ENCODE data around the gene LHX1.

The LHX1 gene

DNA sequence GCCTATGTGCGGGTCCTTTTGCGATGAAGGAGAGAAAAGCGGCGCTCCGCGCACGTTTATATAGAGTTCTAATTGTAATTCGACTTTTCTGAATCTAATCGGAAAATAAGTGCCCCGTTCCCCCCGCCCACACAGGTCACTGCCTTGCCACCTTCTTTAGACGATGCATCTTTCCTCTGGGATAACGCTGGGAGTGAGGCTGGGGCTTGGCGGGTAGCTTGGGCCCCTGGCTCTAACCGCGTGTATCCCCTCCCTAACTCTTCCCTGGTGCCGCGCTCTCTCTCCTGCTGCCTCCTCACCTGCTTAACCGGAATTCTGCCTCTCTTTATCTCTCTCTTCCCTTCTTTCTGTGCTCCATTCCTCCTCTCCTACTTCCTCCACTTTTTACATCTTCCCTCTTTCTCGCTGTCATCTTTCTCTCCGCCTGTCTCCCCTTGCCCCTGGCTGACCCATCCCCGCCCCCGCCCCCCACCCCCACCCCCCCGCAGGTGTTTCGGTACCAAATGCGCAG, 2.6 kb downstream of the LHX1 start:
- no peak for DNase-seq

DNA sequence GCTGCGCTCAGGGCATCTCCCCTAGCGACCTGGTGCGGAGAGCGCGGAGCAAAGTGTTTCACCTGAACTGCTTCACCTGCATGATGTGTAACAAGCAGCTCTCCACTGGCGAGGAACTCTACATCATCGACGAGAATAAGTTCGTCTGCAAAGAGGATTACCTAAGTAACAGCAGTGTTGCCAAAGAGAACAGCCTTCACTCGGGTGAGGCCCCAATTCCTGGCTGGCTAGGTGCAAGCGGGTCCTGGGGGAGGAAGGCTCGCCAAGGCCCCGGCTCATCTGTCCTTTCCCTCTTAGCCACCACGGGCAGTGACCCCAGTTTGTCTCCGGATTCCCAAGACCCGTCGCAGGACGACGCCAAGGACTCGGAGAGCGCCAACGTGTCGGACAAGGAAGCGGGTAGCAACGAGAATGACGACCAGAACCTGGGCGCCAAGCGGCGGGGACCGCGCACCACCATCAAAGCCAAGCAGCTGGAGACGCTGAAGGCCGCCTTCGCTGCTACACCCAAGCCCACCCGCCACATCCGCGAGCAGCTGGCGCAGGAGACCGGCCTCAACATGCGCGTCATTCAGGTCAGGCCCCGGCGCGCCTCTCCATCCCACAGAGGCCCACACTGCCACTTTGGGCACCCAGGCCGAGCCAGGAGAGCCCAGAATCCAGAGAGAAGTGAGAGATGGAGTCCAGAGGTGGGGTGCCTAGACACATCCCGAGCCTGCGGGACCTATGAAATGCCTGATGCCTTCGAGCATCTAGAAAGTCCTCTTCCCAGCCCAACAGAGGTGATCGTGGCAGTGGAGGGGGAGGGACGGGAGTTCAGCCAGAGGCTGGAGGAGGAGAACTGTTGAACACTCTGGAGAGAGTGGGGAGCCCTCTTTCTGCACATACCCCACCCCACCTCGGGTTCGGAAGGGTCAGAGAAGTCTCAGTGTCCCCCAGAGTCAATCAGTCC, 3.3 kb downstream of the LHX1 start:
- DNase-seq = no peak

GRCh38 chr17:36941265-36942010, 4.2 kb downstream of the LHX1 start:
- no peak for DNase-seq

GRCh38 chr17:36942019-36942599, 4.8 kb downstream of the LHX1 start:
- DNase-seq = no peak

DNA sequence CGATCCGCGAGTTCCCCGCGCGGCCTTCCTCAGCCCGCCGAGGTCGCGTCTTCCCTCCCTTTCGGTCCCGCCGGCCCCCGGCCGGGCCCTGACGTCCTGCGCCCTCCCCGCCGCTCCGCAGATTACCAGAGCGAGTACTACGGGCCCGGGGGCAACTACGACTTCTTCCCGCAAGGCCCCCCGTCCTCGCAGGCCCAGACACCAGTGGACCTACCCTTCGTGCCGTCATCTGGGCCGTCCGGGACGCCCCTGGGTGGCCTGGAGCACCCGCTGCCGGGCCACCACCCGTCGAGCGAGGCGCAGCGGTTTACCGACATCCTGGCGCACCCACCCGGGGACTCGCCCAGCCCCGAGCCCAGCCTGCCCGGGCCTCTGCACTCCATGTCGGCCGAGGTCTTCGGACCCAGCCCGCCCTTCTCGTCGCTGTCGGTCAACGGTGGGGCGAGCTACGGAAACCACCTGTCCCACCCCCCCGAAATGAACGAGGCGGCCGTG, 5.4 kb downstream of the LHX1 start:
- no peak for DNase-seq

GRCh38 chr17:36943250-36944191, 6.2 kb downstream of the LHX1 start:
- no peak for DNase-seq

DNA sequence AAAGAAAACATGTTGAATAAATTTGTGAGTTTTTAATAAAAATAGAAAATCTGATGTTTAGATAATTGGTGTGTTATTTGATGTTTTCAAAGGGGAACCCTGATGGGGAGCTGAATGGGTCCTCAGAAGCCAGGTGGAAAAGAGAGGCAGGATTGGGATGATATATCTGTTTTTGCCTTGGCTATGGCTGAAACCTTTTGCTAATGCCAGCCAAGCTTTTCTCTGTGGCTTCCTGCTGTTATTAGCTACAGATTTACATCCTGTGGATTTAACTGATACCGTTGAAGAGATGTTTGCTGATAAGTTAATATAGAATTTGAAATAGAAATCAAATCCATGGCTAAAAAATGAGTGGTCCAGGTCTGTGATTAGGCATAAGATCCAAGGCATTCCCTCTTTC, 7.3 kb downstream of the LHX1 start:
- DNase-seq = no peak

DNA sequence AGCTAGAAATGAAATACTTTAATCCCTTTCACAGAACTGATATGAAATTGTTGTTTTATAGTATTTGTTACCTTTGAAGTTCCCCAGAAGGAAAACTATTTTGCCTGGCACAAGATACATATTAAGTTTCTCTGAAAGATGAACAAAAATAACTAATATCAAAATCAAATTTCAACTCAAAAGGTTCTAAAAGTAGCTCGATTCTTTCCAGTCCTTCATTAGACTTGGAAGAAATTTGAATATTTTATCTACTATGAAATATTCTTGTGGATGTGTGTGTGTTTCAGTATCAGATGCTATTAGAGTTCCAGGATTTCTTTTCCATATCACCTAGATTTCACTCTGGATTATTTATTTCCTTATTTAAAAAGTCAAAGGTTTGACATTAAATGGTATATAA, 7.9 kb downstream of the LHX1 start:
- DNase-seq = no peak

GRCh38 chr17:36945959-36946725, 8.9 kb downstream of the LHX1 start:
- DNase-seq = no peak

DNA sequence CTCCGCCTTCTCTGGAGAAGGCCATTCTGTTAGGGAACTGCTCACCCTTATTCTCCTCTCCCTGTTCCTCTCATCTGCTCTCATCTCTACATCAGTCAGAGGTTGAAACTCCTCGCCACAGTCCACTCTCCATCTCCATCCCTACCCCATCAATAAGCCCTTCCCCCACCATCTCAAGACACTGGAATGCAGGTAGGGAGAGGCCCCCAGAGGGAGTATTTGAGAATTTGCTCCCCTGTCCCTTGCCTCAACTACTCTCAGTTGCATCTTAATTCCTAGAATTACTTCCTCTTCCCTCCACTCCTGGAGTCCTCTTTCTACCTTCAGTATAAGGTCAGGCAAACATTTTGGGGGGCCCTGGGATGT, 9.4 kb downstream of the LHX1 start:
- DNase-seq = no peak

DNA sequence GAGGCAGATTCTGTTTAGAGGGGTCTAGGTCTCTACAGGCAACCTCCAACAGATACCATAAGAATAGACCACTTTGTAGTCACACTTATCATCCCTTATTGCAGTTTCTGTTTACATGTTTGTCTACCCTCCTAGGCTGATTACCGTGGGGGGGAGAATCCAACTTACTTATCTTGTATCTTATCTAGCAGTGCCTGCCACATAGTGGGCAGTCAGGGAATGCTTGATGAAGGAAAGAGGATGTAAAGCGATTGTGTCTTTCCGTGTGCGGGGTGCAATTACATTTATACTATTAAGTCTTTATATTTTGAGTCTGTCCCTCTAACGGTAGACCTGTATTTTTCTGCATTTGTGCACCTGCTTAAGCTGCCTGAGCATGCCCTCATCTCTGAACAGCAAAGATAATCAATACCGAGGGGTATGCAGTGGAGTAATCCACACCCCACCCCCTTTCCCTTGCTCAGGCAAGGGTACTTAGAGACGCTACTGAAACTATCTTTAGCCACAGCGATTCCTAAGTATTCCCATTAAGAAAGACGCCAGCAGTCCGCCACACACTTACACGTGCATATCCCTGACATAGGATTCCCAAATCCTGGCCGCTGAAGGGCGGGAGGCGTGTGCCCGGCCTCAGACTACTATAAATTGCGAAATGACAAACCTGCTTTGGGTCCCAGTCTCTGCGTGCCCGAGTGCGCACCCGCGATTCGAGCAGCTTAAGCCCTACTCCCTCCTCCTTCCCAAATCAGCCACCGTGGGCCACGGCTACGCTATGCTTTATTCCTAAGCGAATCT, 10.8 kb downstream of the LHX1 start:
- DNase-seq = peak; percentile 37

GRCh38 chr17:36948717-36949460, 11.6 kb downstream of the LHX1 start, which contains the start of gene AATF:
AATF (plus strand) TSS chr17:36948954; CDS start chr17:36949126, 172 bp downstream.
- peak; percentile 94 for DNase-seq

DNA sequence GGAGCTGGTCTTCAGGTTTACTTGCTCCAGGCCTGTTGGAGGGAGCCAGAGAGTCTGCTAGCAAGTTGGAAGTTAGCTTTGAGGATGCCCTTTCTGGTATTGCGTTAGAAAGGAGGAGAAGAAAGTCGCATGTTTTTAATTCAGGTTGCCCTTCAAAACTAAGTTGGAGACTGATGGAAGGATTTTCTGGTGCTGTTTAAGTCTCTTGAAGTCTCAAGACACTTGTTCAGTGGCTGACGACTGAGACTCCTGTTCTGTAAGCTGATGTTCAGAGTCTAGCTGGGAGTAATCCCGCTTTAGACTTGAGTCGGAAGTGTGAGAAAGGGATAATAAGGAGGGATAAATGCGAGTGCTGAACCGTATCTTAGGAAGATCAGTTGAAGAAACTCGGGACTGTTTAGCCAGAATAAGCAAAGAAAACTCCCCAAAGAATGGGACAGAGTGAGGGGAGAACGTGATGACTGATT, 12.2 kb downstream of the LHX1 start:
- DNase-seq = no peak

DNA sequence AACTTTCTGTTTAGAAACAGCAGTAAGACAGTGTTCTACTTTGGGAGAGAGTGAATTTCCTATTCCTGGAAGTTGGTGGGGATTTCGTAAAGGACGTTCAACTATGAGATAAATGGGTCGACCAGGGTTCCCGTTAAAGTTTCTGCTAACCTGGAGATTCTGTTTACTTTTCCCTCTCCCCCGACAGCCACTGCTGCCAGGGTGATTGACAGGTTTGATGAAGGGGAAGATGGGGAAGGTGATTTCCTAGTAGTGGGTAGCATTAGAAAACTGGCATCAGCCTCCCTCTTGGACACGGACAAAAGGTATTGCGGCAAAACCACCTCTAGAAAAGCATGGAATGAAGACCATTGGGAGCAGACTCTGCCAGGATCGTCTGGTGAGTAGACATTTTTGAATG, 12.8 kb downstream of the LHX1 start:
- no peak for DNase-seq

DNA sequence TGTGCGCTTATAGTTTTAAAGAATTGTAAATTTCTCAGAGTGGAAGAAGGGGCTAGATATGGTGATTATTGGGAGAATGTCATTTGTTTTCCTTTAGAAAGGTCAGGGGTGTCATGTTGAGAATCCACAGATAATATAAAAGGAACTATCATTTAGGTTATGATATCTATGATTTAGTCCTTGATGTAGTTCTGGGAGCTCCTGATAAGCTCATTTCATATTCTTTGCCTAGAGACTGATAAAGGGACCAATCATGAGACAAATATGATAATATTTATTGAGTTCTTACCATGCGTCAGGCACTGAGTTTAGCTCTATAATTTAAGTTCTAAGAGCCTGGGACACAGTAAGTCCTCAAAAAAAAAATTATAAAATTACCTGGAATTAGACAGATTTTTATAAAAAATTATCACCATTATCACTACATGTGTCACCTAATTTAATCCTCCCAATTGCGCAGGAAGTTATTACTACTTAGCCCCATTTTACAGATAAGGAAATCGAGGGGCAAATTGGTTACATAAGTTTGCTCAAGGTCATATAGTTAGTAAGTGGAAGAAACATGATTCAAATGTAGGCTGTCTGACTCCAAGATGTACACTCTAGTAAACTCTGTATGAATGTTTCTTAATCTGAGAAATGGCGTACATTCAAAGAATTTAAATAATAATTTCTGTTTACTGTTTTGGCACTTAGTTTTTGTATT, 14.0 kb downstream of the LHX1 start:
- no peak for DNase-seq

- DNase-seq = no peak
These were observed 34.2 kb downstream of the LHX1 start for GRCh38 chr17:36971508-36971907.

DNA sequence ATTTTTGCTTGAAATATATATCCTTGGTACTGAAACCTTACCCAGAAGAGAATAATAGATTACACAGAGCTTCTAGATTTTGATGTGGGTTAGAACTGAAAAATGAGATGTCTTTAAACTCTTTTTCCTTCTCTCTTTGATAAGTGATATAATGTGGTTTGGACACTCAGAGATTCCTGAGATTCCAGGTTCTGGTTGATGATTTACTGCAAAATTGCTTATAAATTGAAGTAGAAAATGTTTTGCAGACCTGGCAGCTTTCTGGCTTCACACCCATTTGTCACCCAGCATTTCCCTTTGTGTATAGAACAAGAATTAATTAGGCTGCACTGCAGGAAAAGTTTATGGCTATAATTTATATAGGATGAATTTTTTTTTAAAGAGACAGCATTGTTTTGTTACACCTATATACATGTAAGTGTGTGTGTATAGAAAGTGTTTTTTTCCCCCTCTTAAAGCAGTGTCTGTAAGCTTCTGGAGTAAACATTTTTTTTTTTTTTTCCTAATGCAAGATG, 35.0 kb downstream of the LHX1 start:
- DNase-seq = no peak

GRCh38 chr17:36972905-36973304, 35.6 kb downstream of the LHX1 start:
- no peak for DNase-seq

Measured in MV-4-11 (cell line).